Suprapubic skin (tissue), 3 donors: ENCODE results near the gene CD248.

Experiments used
- POLR2AphosphoS5 ChIP-seq, 3 donors: sonication (generic); formaldehyde crosslinking; IDR thresholded peaks; one replicate each; pipeline ENCODE4 v1.6.1; 2017; ENCODE audit warnings: antibody characterized with exemption in 3 of 3
- TF ChIP-seq, protein P1 (sequence below), 2 donors: fragments of 200-600 bp in 1 of 2; fragments of 450-650 bp in 1 of 2; sonication (generic) in 1 of 2; IDR thresholded peaks; one replicate each; pipeline ENCODE4 v1.5.1; 2016 to 2019; ENCODE audit warnings: antibody characterized with exemption in 2 of 2, mild to moderate bottlenecking in 1 of 2, moderate library complexity in 1 of 2

DNA sequence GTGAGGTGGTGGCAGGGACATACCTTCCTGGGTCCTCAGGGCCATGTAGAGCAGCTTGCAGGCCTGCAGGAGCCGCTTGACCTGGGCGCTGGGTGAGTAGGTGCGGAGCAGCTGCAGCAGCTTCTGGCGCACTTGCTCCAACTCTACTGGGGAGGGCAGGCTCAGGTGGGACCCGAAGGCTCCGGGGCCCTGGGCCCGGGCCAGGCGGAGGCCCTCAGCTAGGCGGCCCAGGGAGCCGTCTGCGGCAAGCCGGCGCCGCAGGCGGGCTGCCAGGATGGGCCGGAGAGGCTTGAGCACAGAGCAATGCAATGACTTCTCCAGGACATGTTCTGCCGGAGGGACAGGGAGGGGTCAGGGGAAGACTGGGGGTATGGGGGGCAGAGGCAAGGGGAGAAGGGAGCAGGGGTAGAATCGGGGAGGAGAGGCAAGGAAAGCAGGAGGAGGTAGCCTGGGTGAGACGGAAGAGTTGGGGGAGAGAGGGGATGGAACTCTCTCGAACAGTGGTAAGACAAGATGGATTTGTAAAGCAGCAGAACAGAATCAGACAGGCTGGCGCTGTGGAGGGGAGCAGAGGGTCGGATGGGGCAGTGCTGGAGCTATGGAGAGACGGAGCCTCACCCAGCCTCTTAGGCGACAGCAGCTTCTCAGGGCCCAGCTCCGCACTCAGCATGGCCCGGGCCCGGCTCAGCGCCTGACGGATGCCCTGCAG lies 17.2 kb upstream of the CD248 start:
- TF ChIP-seq POLR2AphosphoS5 (IDR thresholded peaks at IDR 0.05): no peak
- TF ChIP-seq, protein P1, sequence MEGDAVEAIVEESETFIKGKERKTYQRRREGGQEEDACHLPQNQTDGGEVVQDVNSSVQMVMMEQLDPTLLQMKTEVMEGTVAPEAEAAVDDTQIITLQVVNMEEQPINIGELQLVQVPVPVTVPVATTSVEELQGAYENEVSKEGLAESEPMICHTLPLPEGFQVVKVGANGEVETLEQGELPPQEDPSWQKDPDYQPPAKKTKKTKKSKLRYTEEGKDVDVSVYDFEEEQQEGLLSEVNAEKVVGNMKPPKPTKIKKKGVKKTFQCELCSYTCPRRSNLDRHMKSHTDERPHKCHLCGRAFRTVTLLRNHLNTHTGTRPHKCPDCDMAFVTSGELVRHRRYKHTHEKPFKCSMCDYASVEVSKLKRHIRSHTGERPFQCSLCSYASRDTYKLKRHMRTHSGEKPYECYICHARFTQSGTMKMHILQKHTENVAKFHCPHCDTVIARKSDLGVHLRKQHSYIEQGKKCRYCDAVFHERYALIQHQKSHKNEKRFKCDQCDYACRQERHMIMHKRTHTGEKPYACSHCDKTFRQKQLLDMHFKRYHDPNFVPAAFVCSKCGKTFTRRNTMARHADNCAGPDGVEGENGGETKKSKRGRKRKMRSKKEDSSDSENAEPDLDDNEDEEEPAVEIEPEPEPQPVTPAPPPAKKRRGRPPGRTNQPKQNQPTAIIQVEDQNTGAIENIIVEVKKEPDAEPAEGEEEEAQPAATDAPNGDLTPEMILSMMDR (IDR thresholded peaks at IDR 0.05): no peak
